Muscle layer of duodenum (tissue), 2 donors: ENCODE results near the gene R3HDM4.
A peak's percentile ranks its signal among the peaks of the same experiment; 100 is the strongest.
"Not testable (repeated sequence)": the region's sequence is repeated elsewhere in the genome, so short reads cannot be mapped to it uniquely, and the experiment has no call there.

Experiments used
- H3K27ac ChIP-seq: one replicate; pipeline ENCODE4 v1.7.0; 2013; ENCODE audit warnings: mild to moderate bottlenecking, low read length
- H3K27me3 ChIP-seq: one replicate; pipeline ENCODE4 v1.7.0; 2013; ENCODE audit warnings: low read depth, mild to moderate bottlenecking, control low read depth, low read length
- H3K36me3 ChIP-seq, 2 donors: one replicate each; pipeline ENCODE4 v1.7.0; 2013; ENCODE audit warnings: low read length in 2 of 2, control low read depth in 1 of 2, mild to moderate bottlenecking in 1 of 2; ENCODE audit not compliant: insufficient read depth in 2 of 2, control insufficient read depth in 1 of 2
- H3K4me1 ChIP-seq, 2 donors: one replicate each; pipeline ENCODE4 v1.7.0; 2013; ENCODE audit warnings: low read length in 2 of 2, mild to moderate bottlenecking in 2 of 2, control low read depth in 1 of 2, moderate library complexity in 1 of 2; ENCODE audit not compliant: insufficient read depth in 2 of 2, control insufficient read depth in 1 of 2
- H3K4me3 ChIP-seq, 2 donors: one replicate each; pipeline ENCODE4 v1.7.0; 2013; ENCODE audit warnings: low read length in 2 of 2, low read depth in 1 of 2, mild to moderate bottlenecking in 1 of 2
- H3K9me3 ChIP-seq, 2 donors: one replicate each; pipeline ENCODE4 v1.7.0; 2013; ENCODE audit warnings: low read length in 2 of 2, control low read depth in 1 of 2, mild to moderate bottlenecking in 1 of 2; ENCODE audit not compliant: control insufficient read depth in 1 of 2
- donor health status: healthy.

R3HDM4 gene

GRCh38 chr19:852136-853013 is 60.6 kb downstream of the R3HDM4 start, which contains the start of gene ELANE:
ELANE (plus strand) TSS chr19:852303; CDS start chr19:852329, 26 bp downstream.
- Histone ChIP-seq H3K27ac (no peak within 1 kb of the TSS), H3K4me3 (peak within 1 kb of the TSS in 1 of 2 donors; percentile 25), H3K4me1 (peaks cover 0 to 17% of the 10 kb centered on the region in 2 donors), H3K27me3 (no peaks in the 10 kb centered on the region), H3K36me3 (no peaks in the 10 kb centered on the region), H3K9me3 (no peaks in the 10 kb centered on the region)

- H3K27me3 ChIP-seq = no peaks in the 10 kb centered on the region
- no peak overlapping the region for H3K27ac ChIP-seq
- no peaks in the 10 kb centered on the region for H3K9me3 ChIP-seq
- peak overlapping the region in 1 of 2 donors; percentile 25 for H3K4me3 ChIP-seq
- no peaks in the 10 kb centered on the region for H3K36me3 ChIP-seq
- peaks cover 0 to 17% of the 10 kb centered on the region in 2 donors for H3K4me1 ChIP-seq
These were observed 62.1 kb downstream of the R3HDM4 start for GRCh38 chr19:850979-851335.

GRCh38 chr19:850221-850978 is 62.6 kb downstream of the R3HDM4 start:
- Histone ChIP-seq H3K27me3 (no peaks in the 10 kb centered on the region), H3K27ac (no peak overlapping the region), H3K4me3 (peak overlapping the region in 1 of 2 donors; percentile 25), H3K9me3 (no peaks in the 10 kb centered on the region), H3K4me1 (peaks cover 0 to 17% of the 10 kb centered on the region in 2 donors), H3K36me3 (no peaks in the 10 kb centered on the region)

- H3K4me1 ChIP-seq = peaks cover 0 to 17% of the 10 kb centered on the region in 2 donors
- H3K27ac ChIP-seq, H3K36me3 ChIP-seq, H3K9me3 ChIP-seq, H3K4me3 ChIP-seq, H3K27me3 ChIP-seq: not testable (repeated sequence)
These were observed 63.8 kb downstream of the R3HDM4 start for GRCh38 chr19:849195-849594.

- H3K4me3 ChIP-seq = no peak overlapping the region
- no peaks in the 10 kb centered on the region for H3K9me3 ChIP-seq
- H3K27me3 ChIP-seq = no peaks in the 10 kb centered on the region
- no peak overlapping the region for H3K27ac ChIP-seq
- H3K36me3 ChIP-seq = no peaks in the 10 kb centered on the region
- H3K4me1 ChIP-seq = peaks cover 0 to 22% of the 10 kb centered on the region in 2 donors
These were observed 64.6 kb downstream of the R3HDM4 start for GRCh38 chr19:848386-848921.
